Skeletal muscle tissue (tissue), 4 donors: ENCODE results near the gene PRM2. TPM values are rescaled to one million over a fixed set of nuclear protein-coding genes. Genes with fewer than 3 reads are reported as not detected.

Experiments used
- H3K27ac ChIP-seq: one replicate; pipeline ENCODE4 v1.7.0; 2013; ENCODE audit warnings: mild to moderate bottlenecking, low read depth, low read length, inconsistent platforms
- H3K27me3 ChIP-seq, 3 donors: one replicate each; pipeline ENCODE4 v1.7.0; 2013; ENCODE audit warnings: low read length in 3 of 3; ENCODE audit not compliant: control insufficient read depth in 3 of 3, insufficient read depth in 3 of 3
- H3K36me3 ChIP-seq, 3 donors: one replicate each; pipeline ENCODE4 v1.7.0; 2013; ENCODE audit warnings: low read length in 3 of 3; ENCODE audit not compliant: control insufficient read depth in 3 of 3, insufficient read depth in 3 of 3
- H3K4me1 ChIP-seq, 3 donors: one replicate each; pipeline ENCODE4 v1.7.0; 2013; ENCODE audit warnings: low read length in 3 of 3, mild to moderate bottlenecking in 3 of 3; ENCODE audit not compliant: control insufficient read depth in 3 of 3, insufficient read depth in 3 of 3
- H3K4me3 ChIP-seq, 3 donors: one replicate each; pipeline ENCODE4 v1.7.0; 2013; ENCODE audit warnings: low read length in 3 of 3
- H3K9ac ChIP-seq, 3 donors: one replicate each; pipeline ENCODE4 v1.7.0; 2013; ENCODE audit warnings: low read length in 3 of 3, mild to moderate bottlenecking in 3 of 3, moderate library complexity in 2 of 3, low read depth in 1 of 3
- H3K9me3 ChIP-seq, 3 donors: one replicate each; pipeline ENCODE4 v1.7.0; 2013; ENCODE audit warnings: low read length in 3 of 3; ENCODE audit not compliant: control insufficient read depth in 3 of 3
- total RNA-seq: library from RNA; depleted of rRNA; stranded (reverse); fragments of >200 nt; gene quantifications from one replicate; pipeline ENCODE4 v1.2.3, GENCODE V29; 2014
- donor health status: Osteomylitis.

Gene PRM2
- total RNA-seq, result not detected

GRCh38 chr16:11276143-11276895, at the start of gene PRM2:
PRM2 (minus strand) TSS chr16:11276480; CDS start chr16:11276370, 110 bp downstream.
- no peaks in the 10 kb centered on the region for H3K4me1 ChIP-seq
- no peak within 1 kb of the TSS for H3K9ac ChIP-seq
- no peak within 1 kb of the TSS for H3K27ac ChIP-seq
- H3K27me3 ChIP-seq, result peaks cover 0 to 5% (median 0%) of the 10 kb centered on the region in 3 donors
- no peak within 1 kb of the TSS for H3K4me3 ChIP-seq
- no peaks in the 10 kb centered on the region for H3K36me3 ChIP-seq
- no peaks in the 10 kb centered on the region for H3K9me3 ChIP-seq

GRCh38 chr16:11325404-11326083, 49.3 kb upstream of the PRM2 start:
- H3K4me3 ChIP-seq, result no peak overlapping the region
- H3K27me3 ChIP-seq, result no peaks in the 10 kb centered on the region
- H3K9ac ChIP-seq, result no peak overlapping the region
- no peak overlapping the region for H3K27ac ChIP-seq
- peaks cover 16 to 22% (median 19%) of the 10 kb centered on the region in 3 donors for H3K4me1 ChIP-seq
- H3K9me3 ChIP-seq, result no peaks in the 10 kb centered on the region
- no peaks in the 10 kb centered on the region for H3K36me3 ChIP-seq

GRCh38 chr16:11323551-11324336, 47.5 kb upstream of the PRM2 start:
- Histone ChIP-seq H3K4me3 (no peak overlapping the region), H3K36me3 (no peaks in the 10 kb centered on the region), H3K9ac (no peak overlapping the region), H3K4me1 (peaks cover 14 to 19% (median 16%) of the 10 kb centered on the region in 3 donors), H3K27me3 (no peaks in the 10 kb centered on the region), H3K27ac (no peak overlapping the region), H3K9me3 (no peaks in the 10 kb centered on the region)

- Histone ChIP-seq H3K36me3 (no peaks in the 10 kb centered on the region), H3K4me1 (peaks cover 4 to 11% (median 10%) of the 10 kb centered on the region in 3 donors), H3K4me3 (no peak overlapping the region), H3K9ac (no peak overlapping the region), H3K9me3 (no peaks in the 10 kb centered on the region), H3K27me3 (no peaks in the 10 kb centered on the region), H3K27ac (no peak overlapping the region)
These were observed 46.5 kb upstream of the PRM2 start for GRCh38 chr16:11322823-11323222.

- Histone ChIP-seq H3K27me3 (peaks cover 0 to under 1% (median 0%) of the 10 kb centered on the region in 3 donors), H3K4me3 (no peak overlapping the region), H3K9me3 (no peaks in the 10 kb centered on the region), H3K27ac (no peak overlapping the region), H3K4me1 (peaks cover 4 to 11% (median 7%) of the 10 kb centered on the region in 3 donors), H3K9ac (no peak overlapping the region), H3K36me3 (no peaks in the 10 kb centered on the region)
These were observed 45.4 kb upstream of the PRM2 start for GRCh38 chr16:11321662-11322061.

GRCh38 chr16:11320170-11320569, 43.9 kb upstream of the PRM2 start:
- Histone ChIP-seq H3K9me3 (no peaks in the 10 kb centered on the region), H3K27ac (no peak overlapping the region), H3K27me3 (peaks cover 0 to 7% (median 0%) of the 10 kb centered on the region in 3 donors), H3K4me3 (no peak overlapping the region), H3K36me3 (no peaks in the 10 kb centered on the region), H3K4me1 (no peaks in the 10 kb centered on the region), H3K9ac (no peak overlapping the region)

- Histone ChIP-seq H3K27ac (no peak overlapping the region), H3K9me3 (no peaks in the 10 kb centered on the region), H3K36me3 (no peaks in the 10 kb centered on the region), H3K4me3 (no peak overlapping the region), H3K27me3 (peaks cover 0 to 7% (median 0%) of the 10 kb centered on the region in 3 donors), H3K9ac (no peak overlapping the region), H3K4me1 (no peaks in the 10 kb centered on the region)
These were observed 43.4 kb upstream of the PRM2 start for GRCh38 chr16:11319529-11320146.

- no peak overlapping the region for H3K9ac ChIP-seq
- H3K9me3 ChIP-seq, result no peaks in the 10 kb centered on the region
- H3K27me3 ChIP-seq, result peaks cover 0 to 7% (median 0%) of the 10 kb centered on the region in 3 donors
- H3K4me3 ChIP-seq, result no peak overlapping the region
- H3K36me3 ChIP-seq, result no peaks in the 10 kb centered on the region
- no peaks in the 10 kb centered on the region for H3K4me1 ChIP-seq
- H3K27ac ChIP-seq, result no peak overlapping the region
These were observed 42.5 kb upstream of the PRM2 start for GRCh38 chr16:11318817-11319216.

GRCh38 chr16:11316331-11317015, 40.2 kb upstream of the PRM2 start:
- H3K4me1 ChIP-seq, result peaks cover 0 to 3% (median 0%) of the 10 kb centered on the region in 3 donors

More at GRCh38 chr16:11316331-11317015, 40.2 kb upstream of the PRM2 start:
- no peak overlapping the region for H3K27ac ChIP-seq
- no peaks in the 10 kb centered on the region for H3K36me3 ChIP-seq
- peaks cover 0 to 7% (median 0%) of the 10 kb centered on the region in 3 donors for H3K27me3 ChIP-seq
- H3K9me3 ChIP-seq, result no peaks in the 10 kb centered on the region
- no peak overlapping the region for H3K4me3 ChIP-seq
- no peak overlapping the region for H3K9ac ChIP-seq
